Muscle layer of colon (tissue), 2 donors: Measurements from ENCODE around the gene STAMBPL1.

Experiments
- H3K27ac ChIP-seq: one replicate; pipeline ENCODE4 v1.7.0; 2013; ENCODE audit warnings: low read depth, mild to moderate bottlenecking, low read length, moderate library complexity
- H3K27me3 ChIP-seq, 2 donors: one replicate each; pipeline ENCODE4 v1.7.0; 2013; ENCODE audit warnings: low read length in 2 of 2, mild to moderate bottlenecking in 2 of 2; ENCODE audit not compliant: insufficient read depth in 2 of 2, control insufficient read depth in 1 of 2
- H3K36me3 ChIP-seq: one replicate; pipeline ENCODE4 v1.7.0; 2013; ENCODE audit warnings: mild to moderate bottlenecking, low read length; ENCODE audit not compliant: insufficient read depth
- H3K4me1 ChIP-seq: one replicate; pipeline ENCODE4 v1.7.0; 2013; ENCODE audit warnings: mild to moderate bottlenecking, low read length; ENCODE audit not compliant: insufficient read depth
- H3K4me3 ChIP-seq, 2 donors: one replicate each; pipeline ENCODE4 v1.7.0; 2013; ENCODE audit warnings: low read length in 2 of 2, low read depth in 1 of 2, mild to moderate bottlenecking in 1 of 2, moderate library complexity in 1 of 2
- H3K9ac ChIP-seq: one replicate; pipeline ENCODE4 v1.7.0; 2013; ENCODE audit warnings: low read length
- H3K9me3 ChIP-seq: one replicate; pipeline ENCODE4 v1.7.0; 2013; ENCODE audit warnings: mild to moderate bottlenecking, low read length
- donor health status: abdominal sarcoma.
- donor health status: Adenocarcinoma of cecum.

STAMBPL1 gene

DNA sequence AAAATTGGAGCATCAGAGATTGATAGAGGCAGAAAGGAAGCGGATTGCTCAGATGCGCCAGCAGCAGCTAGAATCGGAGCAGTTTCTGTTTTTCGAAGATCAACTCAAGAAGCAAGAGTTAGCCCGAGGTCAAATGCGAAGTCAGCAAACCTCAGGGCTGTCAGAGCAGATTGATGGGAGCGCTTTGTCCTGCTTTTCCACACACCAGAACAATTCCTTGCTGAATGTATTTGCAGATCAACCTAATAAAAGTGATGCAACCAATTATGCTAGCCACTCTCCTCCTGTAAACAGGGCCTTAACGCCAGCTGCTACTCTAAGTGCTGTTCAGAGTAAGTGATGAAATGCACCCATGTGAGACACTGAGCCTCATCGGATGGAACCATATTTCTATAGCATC lies 33.1 kb downstream of the STAMBPL1 start:
- H3K4me3 ChIP-seq, result no peak overlapping the region
- no peak overlapping the region for H3K27ac ChIP-seq
- H3K36me3 ChIP-seq, result no peaks in the 10 kb centered on the region
- no peaks in the 10 kb centered on the region for H3K9me3 ChIP-seq
- no peaks in the 10 kb centered on the region for H3K4me1 ChIP-seq
- no peaks in the 10 kb centered on the region for H3K27me3 ChIP-seq
- H3K9ac ChIP-seq, result no peak overlapping the region

DNA sequence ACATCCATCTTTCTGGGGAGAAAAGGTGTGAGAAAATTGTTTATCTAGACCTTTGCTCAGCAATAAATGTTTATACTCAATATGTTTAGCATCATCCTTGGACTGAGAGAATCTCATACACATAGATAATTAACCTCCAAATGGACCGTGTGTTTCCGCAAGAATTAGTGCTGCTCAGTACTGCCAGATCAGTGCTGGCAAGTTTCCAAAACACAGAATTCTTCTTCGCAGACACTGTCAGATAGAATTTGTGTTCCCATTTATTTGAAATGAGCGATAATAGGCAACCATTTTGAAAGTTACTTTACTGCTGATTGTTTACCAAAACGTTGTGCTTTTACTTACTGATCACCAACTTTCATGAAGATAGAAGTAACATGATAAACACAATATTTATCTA lies 33.7 kb downstream of the STAMBPL1 start:
- Histone ChIP-seq H3K36me3 (no peaks in the 10 kb centered on the region), H3K4me3 (no peak overlapping the region), H3K9me3 (no peaks in the 10 kb centered on the region), H3K27ac (no peak overlapping the region), H3K4me1 (no peaks in the 10 kb centered on the region), H3K27me3 (no peaks in the 10 kb centered on the region), H3K9ac (no peak overlapping the region)

DNA sequence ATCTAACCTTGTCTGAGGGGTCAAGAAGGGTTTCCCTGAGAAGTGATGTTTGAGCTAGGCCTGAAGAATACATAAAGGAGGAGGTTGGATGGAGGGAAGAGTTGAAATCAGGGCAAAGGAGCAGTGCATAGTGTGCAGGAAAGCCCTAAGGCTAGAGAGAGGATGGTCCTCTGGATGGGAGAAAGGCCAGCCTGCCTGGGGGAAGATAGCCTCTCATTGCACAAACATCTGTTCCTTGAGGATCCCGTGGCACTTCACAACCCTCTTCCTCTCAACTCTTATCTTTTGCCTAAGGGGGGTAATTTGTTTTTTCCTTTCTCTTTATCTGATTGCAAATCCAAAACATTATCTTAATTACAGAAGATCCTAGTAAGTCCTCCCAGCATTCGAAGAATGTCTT lies 35.7 kb downstream of the STAMBPL1 start:
- Histone ChIP-seq H3K9ac (no peak overlapping the region), H3K36me3 (no peaks in the 10 kb centered on the region), H3K27ac (no peak overlapping the region), H3K4me3 (no peak overlapping the region), H3K9me3 (no peaks in the 10 kb centered on the region), H3K4me1 (no peaks in the 10 kb centered on the region), H3K27me3 (no peaks in the 10 kb centered on the region)

DNA sequence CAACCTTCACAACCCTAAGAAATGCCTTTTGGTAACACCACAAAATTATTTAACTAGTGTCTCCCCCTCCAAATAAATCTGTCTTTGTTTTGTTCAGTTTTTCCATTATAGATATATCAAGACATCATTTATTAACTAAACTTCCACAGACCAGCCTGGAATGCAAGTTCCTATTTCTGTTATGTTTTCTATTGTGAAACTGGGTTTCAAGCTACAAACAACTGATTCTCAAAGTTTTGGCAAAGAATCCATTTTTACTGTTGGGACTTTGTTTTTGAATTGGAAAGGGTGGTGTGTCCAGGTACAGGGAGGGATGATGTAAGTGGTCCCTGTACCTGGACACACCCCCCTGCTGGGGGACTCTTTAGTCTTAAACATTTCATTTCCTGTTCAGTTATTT lies 36.2 kb downstream of the STAMBPL1 start:
- H3K27ac ChIP-seq, result no peak overlapping the region
- no peaks in the 10 kb centered on the region for H3K4me1 ChIP-seq
- no peaks in the 10 kb centered on the region for H3K27me3 ChIP-seq

DNA sequence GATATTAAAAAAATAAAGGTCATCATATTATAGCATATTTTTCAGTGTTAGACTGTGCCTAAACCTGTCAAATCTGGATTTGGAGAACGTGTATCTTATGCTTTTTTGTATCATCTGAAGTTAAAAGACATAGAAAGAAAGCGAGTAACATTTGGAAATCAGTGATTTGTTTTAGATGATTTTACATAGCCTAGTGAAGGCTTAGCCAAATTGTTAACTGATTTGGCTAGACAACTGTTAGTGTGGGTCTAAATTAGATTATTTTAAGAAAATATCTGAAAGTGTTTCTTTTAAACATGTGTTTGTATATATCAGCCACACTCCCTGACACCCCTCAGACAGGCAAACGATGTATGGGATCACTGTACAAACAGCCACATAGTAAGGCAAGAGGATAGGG lies 36.9 kb downstream of the STAMBPL1 start:
- H3K4me1 ChIP-seq, result no peaks in the 10 kb centered on the region
- H3K9me3 ChIP-seq, result no peaks in the 10 kb centered on the region
- H3K27ac ChIP-seq, result no peak overlapping the region
- H3K9ac ChIP-seq, result no peak overlapping the region
- H3K27me3 ChIP-seq, result no peaks in the 10 kb centered on the region
- H3K4me3 ChIP-seq, result no peak overlapping the region
- no peaks in the 10 kb centered on the region for H3K36me3 ChIP-seq

More for the DNA sequence above, 36.2 kb downstream of the STAMBPL1 start:
- H3K36me3 ChIP-seq, result no peaks in the 10 kb centered on the region
- H3K9me3 ChIP-seq, result no peaks in the 10 kb centered on the region
- no peak overlapping the region for H3K4me3 ChIP-seq
- H3K9ac ChIP-seq, result no peak overlapping the region

DNA sequence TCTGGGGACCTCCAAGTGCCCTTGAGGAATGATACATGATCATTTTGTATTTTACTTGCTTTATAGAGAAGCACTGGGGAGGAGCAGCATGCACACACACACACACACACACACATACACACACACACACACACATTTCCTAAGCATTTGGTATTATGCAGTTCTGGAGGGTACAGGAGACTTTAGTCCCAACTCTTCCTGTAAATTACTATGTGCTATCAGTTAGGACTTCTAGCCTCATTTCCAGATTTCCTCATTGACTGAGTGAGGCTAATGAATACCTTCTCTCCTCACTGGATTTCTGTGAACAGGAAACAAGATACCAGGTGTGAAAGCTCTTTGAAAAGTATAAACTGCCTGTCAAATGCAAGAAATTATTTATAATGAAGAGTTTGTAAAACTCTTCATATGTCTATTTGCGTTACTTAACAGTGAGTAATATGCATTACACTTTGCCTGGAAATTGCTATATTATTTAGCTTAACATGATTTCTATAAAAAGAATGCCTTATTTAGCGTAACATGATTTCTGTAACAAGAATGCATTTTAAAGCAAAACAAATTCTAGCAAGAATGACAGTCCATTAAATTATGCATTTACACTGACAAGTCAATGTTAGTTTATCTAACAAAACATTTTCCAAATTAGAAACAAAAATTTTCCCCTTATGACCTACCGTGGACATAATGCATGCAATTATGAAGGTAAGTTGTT lies 38.3 kb downstream of the STAMBPL1 start:
- H3K4me3 ChIP-seq, result no peak overlapping the region
- H3K36me3 ChIP-seq, result no peaks in the 10 kb centered on the region
- no peaks in the 10 kb centered on the region for H3K4me1 ChIP-seq
- H3K9ac ChIP-seq, result no peak overlapping the region
- no peaks in the 10 kb centered on the region for H3K27me3 ChIP-seq
- no peaks in the 10 kb centered on the region for H3K9me3 ChIP-seq
- H3K27ac ChIP-seq, result no peak overlapping the region

DNA sequence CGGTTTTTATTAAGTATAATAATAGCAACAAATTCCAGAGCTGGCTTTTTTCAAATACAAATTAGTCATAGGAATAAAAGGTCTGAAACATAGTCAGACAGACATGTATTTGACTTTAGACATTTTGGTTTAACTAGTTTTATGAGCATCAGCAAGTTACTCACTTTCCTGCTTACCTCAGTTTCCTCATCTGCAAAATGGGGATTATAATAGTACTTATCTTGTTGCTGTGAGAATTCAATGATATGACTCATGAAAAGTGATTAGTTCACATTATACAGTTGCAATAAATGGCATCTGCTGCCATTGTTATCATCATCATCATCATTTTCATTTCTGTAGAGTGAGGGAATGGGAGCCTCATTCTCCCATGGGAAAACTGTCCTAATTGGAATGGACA lies 39.0 kb downstream of the STAMBPL1 start:
- H3K9me3 ChIP-seq, result no peaks in the 10 kb centered on the region
- no peak overlapping the region for H3K4me3 ChIP-seq
- H3K9ac ChIP-seq, result no peak overlapping the region
- H3K27me3 ChIP-seq, result no peaks in the 10 kb centered on the region
- no peak overlapping the region for H3K27ac ChIP-seq
- H3K36me3 ChIP-seq, result no peaks in the 10 kb centered on the region
- H3K4me1 ChIP-seq, result no peaks in the 10 kb centered on the region

DNA sequence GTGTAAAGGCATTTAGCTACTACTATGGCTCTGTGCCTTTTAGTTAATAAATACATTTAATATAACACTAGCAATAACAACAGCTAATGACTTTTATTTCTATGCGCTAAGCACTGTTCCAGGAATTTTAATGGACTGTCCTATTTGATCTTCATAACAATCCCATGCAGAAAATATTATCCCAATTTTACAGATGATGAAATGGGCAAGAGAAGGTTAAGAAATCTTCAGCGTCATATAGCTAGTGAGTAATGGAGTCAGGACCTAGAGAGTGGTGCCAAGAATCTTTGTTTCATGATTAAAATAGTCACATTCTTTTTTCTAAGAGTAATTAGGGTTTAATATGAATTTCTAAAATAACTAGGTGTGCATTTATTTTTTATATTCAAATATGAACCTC lies 40.2 kb downstream of the STAMBPL1 start:
- Histone ChIP-seq H3K4me3 (no peak overlapping the region), H3K27me3 (no peaks in the 10 kb centered on the region), H3K9me3 (no peaks in the 10 kb centered on the region), H3K27ac (no peak overlapping the region), H3K36me3 (no peaks in the 10 kb centered on the region), H3K9ac (no peak overlapping the region), H3K4me1 (no peaks in the 10 kb centered on the region)

DNA sequence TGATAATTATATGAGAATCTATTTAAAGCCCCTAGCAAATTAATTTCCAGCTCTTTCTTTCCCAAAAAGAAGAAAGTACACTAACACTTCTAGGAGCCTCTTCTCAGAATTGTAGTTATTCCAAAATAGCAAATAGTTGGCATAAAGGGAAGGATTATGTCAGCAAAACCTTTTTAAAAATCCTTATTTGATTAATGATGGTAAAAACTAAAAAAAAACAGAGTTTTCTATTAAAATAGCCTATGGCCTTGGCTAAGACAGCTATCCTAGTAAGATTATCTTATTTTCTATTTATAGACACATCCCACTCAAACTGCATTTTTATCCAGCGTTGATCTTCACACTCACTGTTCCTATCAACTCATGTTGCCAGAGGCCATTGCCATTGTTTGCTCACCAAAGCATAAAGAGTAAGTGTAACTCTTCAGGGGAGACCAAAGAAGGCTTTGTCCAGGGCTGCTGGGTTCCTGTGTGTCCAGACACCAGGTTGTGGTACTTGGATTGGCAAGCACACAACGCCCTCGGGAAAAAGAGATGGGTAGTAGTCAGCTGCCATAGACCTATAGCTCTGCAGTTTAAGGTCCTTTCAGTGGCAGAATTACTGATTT lies 41.0 kb downstream of the STAMBPL1 start:
- Histone ChIP-seq H3K4me1 (peaks cover 4% of the 10 kb centered on the region), H3K9ac (no peak overlapping the region), H3K27ac (no peak overlapping the region), H3K9me3 (no peaks in the 10 kb centered on the region), H3K4me3 (no peak overlapping the region), H3K27me3 (no peaks in the 10 kb centered on the region), H3K36me3 (no peaks in the 10 kb centered on the region)

DNA sequence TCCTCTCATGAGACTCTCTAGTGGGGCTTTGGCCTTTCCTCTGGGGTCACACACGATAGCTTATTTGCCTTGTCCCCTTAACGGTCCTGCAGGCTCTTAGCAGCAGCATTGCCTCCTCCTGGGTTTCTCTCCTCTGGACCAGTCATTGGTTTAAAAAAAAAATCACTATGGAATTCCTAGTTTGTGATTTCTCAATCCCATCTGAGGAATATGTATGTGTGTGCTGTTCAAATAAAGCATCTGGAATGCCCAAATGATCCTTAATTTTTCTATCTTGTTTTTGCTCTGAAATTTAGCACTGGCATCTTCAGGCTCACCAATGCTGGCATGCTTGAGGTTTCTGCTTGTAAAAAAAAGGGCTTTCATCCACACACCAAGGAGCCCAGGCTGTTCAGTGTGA lies 42.0 kb downstream of the STAMBPL1 start:
- Histone ChIP-seq H3K9ac (no peak overlapping the region), H3K9me3 (no peaks in the 10 kb centered on the region), H3K36me3 (no peaks in the 10 kb centered on the region), H3K4me3 (no peak overlapping the region), H3K4me1 (peaks cover 7% of the 10 kb centered on the region), H3K27ac (no peak overlapping the region), H3K27me3 (no peaks in the 10 kb centered on the region)

DNA sequence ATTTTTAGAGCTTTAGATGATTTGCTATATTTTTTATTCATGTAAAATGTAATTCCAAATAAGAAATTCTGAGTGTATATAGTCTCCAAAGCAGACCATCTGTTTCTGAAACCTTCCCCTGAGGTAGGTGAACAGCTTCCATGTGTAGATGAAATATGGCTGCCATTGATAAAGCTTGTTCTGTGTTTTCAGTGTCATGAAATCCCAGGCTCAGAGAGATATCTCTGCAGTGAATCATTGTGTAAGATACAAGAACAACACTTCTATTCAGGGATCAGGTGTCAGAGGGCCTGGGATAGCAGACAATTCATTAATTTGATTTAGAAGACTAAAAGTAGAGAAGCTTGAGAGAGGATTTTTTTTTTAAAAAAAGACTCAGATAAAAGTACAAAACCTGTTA lies 43.5 kb downstream of the STAMBPL1 start:
- H3K36me3 ChIP-seq, result no peaks in the 10 kb centered on the region

More for the DNA sequence above, 43.5 kb downstream of the STAMBPL1 start:
- H3K4me1 ChIP-seq, result peaks cover 7% of the 10 kb centered on the region
- H3K9ac ChIP-seq, result no peak overlapping the region
- H3K27me3 ChIP-seq, result no peaks in the 10 kb centered on the region
- no peaks in the 10 kb centered on the region for H3K9me3 ChIP-seq
- H3K4me3 ChIP-seq, result no peak overlapping the region
- H3K27ac ChIP-seq, result no peak overlapping the region
